Ovary (tissue), 9 donors: ENCODE measurements around the gene CTNNA3. TPM values are rescaled to one million over a fixed set of nuclear protein-coding genes. Genes with fewer than 3 reads are reported as not detected.
"Not testable (repeated sequence)": the region's sequence is repeated elsewhere in the genome, so short reads cannot be mapped to it uniquely, and the experiment has no call there.

Experiments
- DNase-seq, 5 donors: peaks; one replicate each; pipeline ENCODE4 v3.0.0-alpha.2; 2019 to 2020
- H3K27ac ChIP-seq, 2 donors: fragments of 200-600 bp; one replicate each; pipeline versions ENCODE4 v1.5.1 to v1.8.0; 2019 to 2022
- H3K27me3 ChIP-seq: fragments of 200-600 bp; one replicate; pipeline ENCODE4 v1.8.0; 2022
- H3K36me3 ChIP-seq: fragments of 200-600 bp; sonication (generic); one replicate; pipeline ENCODE4 v1.5.1; 2019
- H3K4me1 ChIP-seq: one replicate; pipeline ENCODE4 v1.8.1; 2013; ENCODE audit warnings: mild to moderate bottlenecking, moderate library complexity; ENCODE audit not compliant: insufficient read depth
- H3K4me3 ChIP-seq: fragments of 200-600 bp; sonication (generic); one replicate; pipeline ENCODE4 v1.5.1; 2017
- H3K9me3 ChIP-seq, 2 donors: fragments of 200-600 bp in 1 of 2; sonication (generic) in 1 of 2; one replicate each; pipeline versions ENCODE4 v1.5.1 to v1.8.1; 2013 to 2019; ENCODE audit warnings: mild to moderate bottlenecking in 1 of 2, moderate library complexity in 1 of 2
- CTCF ChIP-seq, 3 donors: fragments of 450-650 bp in 2 of 3; fragments of 200-600 bp in 1 of 3; IDR thresholded peaks; one replicate each; pipeline versions ENCODE4 v1.5.1 to v1.8.0; 2016 to 2022; ENCODE audit warnings: antibody characterized with exemption in 3 of 3, mild to moderate bottlenecking in 1 of 3
- EP300 ChIP-seq: sonication (generic); formaldehyde crosslinking; IDR thresholded peaks from one replicate; pipeline ENCODE4 v1.6.1; 2017; ENCODE audit warnings: antibody characterized with exemption
- POLR2A ChIP-seq: fragments of 450-650 bp; IDR thresholded peaks from one replicate; pipeline ENCODE4 v1.6.1; 2017; ENCODE audit warnings: antibody characterized with exemption, mild to moderate bottlenecking, moderate library complexity
- WGBS, 3 donors: extraction: QIAGEN DNeasy Blood & Tissue Kit in 1 of 3; methylation state at CpG; one replicate each; pipeline versions ENCODE4 v1.1.5 to v1.1.7; 2013 to 2017; 5-methylcytosine and 5-hydroxymethylcytosine counted together
- intact Hi-C, 4 donors: fragments of 100-400 bp; cut with DNase I; formaldehyde crosslinking; loops; one replicate each; pipeline versions ENCODE4 v1.11.0 to v1.15.1; 2022 to 2023
- polyA plus RNA-seq, 2 donors: library from polyadenylated mRNA; stranded (reverse); fragments of 200-250 nt in 1 of 2; fragments of 350-450 nt in 1 of 2; fragmentation: Illumina TruSeq in 1 of 2; extraction: RNeasy Lipid Tissue Mini Kit (QIAGEN cat#74804) in 1 of 2; gene quantifications; one replicate each; pipeline ENCODE4 v1.2.3, GENCODE V29; 2013 to 2014
- total RNA-seq, 7 donors: library from RNA; depleted of rRNA in 2 of 7; stranded (reverse); fragments of >200 nt in 2 of 7; fragmentation: NEBNext Ultra II Directional in 3 of 7; extraction: Animal tissue kit (Norgen Biotek cat#: 25700) in 3 of 7; gene quantifications; one replicate each; pipeline versions ENCODE4 v1.1.0 to v1.2.4, GENCODE V29; 2016 to 2023
- donor health status: DM: no; HTN: no; CAD: no; lungs with moderate emphysema.
- donor health status: DM: no; HTN: no; CAD: no.
- donor health status: Bipolar disorder and iron deficiency.
- donor health status: DM: yes; HTN: yes; CAD: no.
- donor health status: DM: no; HTN: no; CAD: no.
- donor health status: DM: yes; HTN: yes; CAD: no.

Gene CTNNA3
- total and polyA plus RNA-seq, 9 donors = 1.9 to 9.7 (median 4.0) TPM

- intact Hi-C loops = no loop called here
- Histone ChIP-seq H3K27me3 (no peaks in the 10 kb centered on the region), H3K4me1 (no peaks in the 10 kb centered on the region), H3K27ac (no peak overlapping the region), H3K36me3 (no peaks in the 10 kb centered on the region), H3K9me3 (no peaks in the 10 kb centered on the region), H3K4me3 (no peak overlapping the region)
- no peak for DNase-seq
- TF ChIP-seq EP300 = no peak
- TF ChIP-seq POLR2A = no peak
- no peak for TF ChIP-seq CTCF (IDR thresholded peaks at IDR 0.05)
- 85 to 94% (median 92%) methylated on average over 1 of the region's 1 CpG for WGBS, 3 donors
Observed at GRCh38 chr10:67575532-67575931, 120.5 kb downstream of the CTNNA3 start.

GRCh38 chr10:67573484-67573883, 122.5 kb downstream of the CTNNA3 start:
- H3K36me3 ChIP-seq = no peaks in the 10 kb centered on the region
- intact Hi-C loops = no loop called here
- WGBS, 3 donors = 77 to 80% (median 79%) methylated on average over 1 of the region's 1 CpG
- DNase-seq = no peak
- H3K4me3 ChIP-seq = no peak overlapping the region
- no peaks in the 10 kb centered on the region for H3K4me1 ChIP-seq
- H3K9me3 ChIP-seq = no peaks in the 10 kb centered on the region
- no peak overlapping the region for H3K27ac ChIP-seq
- no peak for TF ChIP-seq CTCF (IDR thresholded peaks at IDR 0.05)
- no peak for TF ChIP-seq POLR2A
- no peak for TF ChIP-seq EP300
- no peaks in the 10 kb centered on the region for H3K27me3 ChIP-seq

- H3K27ac ChIP-seq = no peak overlapping the region
- intact Hi-C loops = no loop called here
- TF ChIP-seq CTCF (IDR thresholded peaks at IDR 0.05) = no peak
- no peak for TF ChIP-seq POLR2A
- no peak for TF ChIP-seq EP300
- no peaks in the 10 kb centered on the region for H3K9me3 ChIP-seq
- no peaks in the 10 kb centered on the region for H3K36me3 ChIP-seq
- no peaks in the 10 kb centered on the region for H3K4me1 ChIP-seq
- 83 to 87% (median 86%) methylated on average over 5 of the region's 5 CpGs for WGBS, 3 donors
- H3K27me3 ChIP-seq = no peaks in the 10 kb centered on the region
- no peak overlapping the region for H3K4me3 ChIP-seq
- DNase-seq = no peak
Observed at GRCh38 chr10:67571503-67571902, 124.5 kb downstream of the CTNNA3 start.

- H3K27me3 ChIP-seq, H3K27ac ChIP-seq, H3K4me1 ChIP-seq, H3K4me3 ChIP-seq, DNase-seq, H3K36me3 ChIP-seq, intact Hi-C loops, H3K9me3 ChIP-seq: not testable (repeated sequence)
- WGBS, 3 donors = 96 to 97% (median 97%) methylated on average over 14 of the region's 14 CpGs
Observed at GRCh38 chr10:67558311-67558710, 137.7 kb downstream of the CTNNA3 start.

- Histone ChIP-seq H3K9me3 (no peaks in the 10 kb centered on the region), H3K4me3 (no peak overlapping the region), H3K27me3 (no peaks in the 10 kb centered on the region), H3K27ac (no peak overlapping the region), H3K36me3 (no peaks in the 10 kb centered on the region), H3K4me1 (no peaks in the 10 kb centered on the region)
- no peak for DNase-seq
- WGBS, 3 donors = 82 to 91% (median 90%) methylated on average over 3 of the region's 3 CpGs
- intact Hi-C loops = no loop called here
- TF ChIP-seq POLR2A = no peak
- no peak for TF ChIP-seq CTCF (IDR thresholded peaks at IDR 0.05)
- no peak for TF ChIP-seq EP300
Observed at GRCh38 chr10:67553254-67553653, 142.7 kb downstream of the CTNNA3 start.
